Measurements from ENCODE around the gene TFCP2. TPM values are rescaled to one million over a fixed set of nuclear protein-coding genes. Genes with fewer than 3 reads are reported as not detected.

The TFCP2 gene
- total RNA-seq, 1 experiment from 2014 or later = 33.9 TPM

- CTCF ChIA-PET = no interaction called here
- no peak overlapping the region for H3K4me3 ChIP-seq (ENCODE audit: low read depth in 2 of 2, low read length in 2 of 2)
- no peak overlapping the region for H3K27ac ChIP-seq (ENCODE audit: low read length)
- no peak for TF ChIP-seq POLR2AphosphoS5 (IDR thresholded peaks at IDR 0.05; ENCODE audit: low read depth, low read length)
- no peak for TF ChIP-seq TCF7L2 (IDR thresholded peaks at IDR 0.05; ENCODE audit: low read depth, low read length)
- TF ChIP-seq REST (IDR thresholded peaks at IDR 0.05; ENCODE audit: insufficient read depth in 1 of 2, low read depth in 2 of 2, low read length in 1 of 2) = no peak
- TF ChIP-seq CTCF (IDR thresholded peaks at IDR 0.05) = no peak
- no peaks in the 10 kb centered on the region for H3K27me3 ChIP-seq (ENCODE audit: control insufficient read depth, insufficient read depth, low read length)
- H3K4me1 ChIP-seq (ENCODE audit: control insufficient read depth, insufficient read depth, low read length) = peaks cover 9% of the 10 kb centered on the region
- no TSS peak for BruUV-seq (replicated peaks)
- peaks cover 2% of the 10 kb centered on the region; the same call in 1 of the 2 replicates for H3K36me3 ChIP-seq (ENCODE audit: control insufficient read depth, insufficient read depth, low read length)
- POLR2A ChIA-PET = interaction anchor here (0.6 kb wide), 1 partner anchor 1081 kb away, joined by 5 read pairs; no protein-coding TSS in a partner anchor
- H3K9me3 ChIP-seq (ENCODE audit: control insufficient read depth, insufficient read depth, low read depth, low read length) = no peaks in the 10 kb centered on the region
- no peak for ATAC-seq
- in situ Hi-C loops (cut with HindIII; ENCODE audit: low pct_unique_long_range_greater_than_20kb, low sequenced_read_pairs) (no loop called here), intact Hi-C loops (cut with micrococcal nuclease; ENCODE audit: unreplicated experiment) (no loop called here)
- no peak for DNase-seq (ENCODE audit: low read depth, low spot score)
Measured at GRCh38 chr12:51077930-51078329, 95.0 kb downstream of the TFCP2 start.

- DNase-seq (ENCODE audit: low read depth, low spot score) = no peak
- TSS peak; percentile 6 for BruUV-seq (replicated peaks)
- H3K4me3 ChIP-seq (ENCODE audit: low read depth in 2 of 2, low read length in 2 of 2) = no peak overlapping the region
- in situ Hi-C loops (cut with HindIII; ENCODE audit: low pct_unique_long_range_greater_than_20kb, low sequenced_read_pairs) (no loop called here), intact Hi-C loops (cut with micrococcal nuclease; ENCODE audit: unreplicated experiment) (no loop called here)
- H3K27me3 ChIP-seq (ENCODE audit: control insufficient read depth, insufficient read depth, low read length) = no peaks in the 10 kb centered on the region
- H3K36me3 ChIP-seq (ENCODE audit: control insufficient read depth, insufficient read depth, low read length) = no peaks in the 10 kb centered on the region
- no peak overlapping the region for H3K27ac ChIP-seq (ENCODE audit: low read length)
- TF ChIP-seq POLR2AphosphoS5 (IDR thresholded peaks at IDR 0.05; ENCODE audit: low read depth, low read length) = no peak
- TF ChIP-seq CTCF (IDR thresholded peaks at IDR 0.05) = no peak
- no peak for TF ChIP-seq REST (IDR thresholded peaks at IDR 0.05; ENCODE audit: insufficient read depth in 1 of 2, low read depth in 2 of 2, low read length in 1 of 2)
- TF ChIP-seq TCF7L2 (IDR thresholded peaks at IDR 0.05; ENCODE audit: low read depth, low read length) = no peak
- no peak for TF ChIP-seq SIN3A (IDR thresholded peaks at IDR 0.05; ENCODE audit: borderline replicate concordance, insufficient read depth, low read depth, low read length)
- H3K9me3 ChIP-seq (ENCODE audit: control insufficient read depth, insufficient read depth, low read depth, low read length) = no peaks in the 10 kb centered on the region
- ChIA-PET CTCF (no interaction called here), POLR2A (interaction anchor here (0.7 kb wide), 1 partner anchor 11 kb away, joined by 13 read pairs; no protein-coding TSS in a partner anchor)
- ATAC-seq = no peak
- peaks cover 2% of the 10 kb centered on the region for H3K4me1 ChIP-seq (ENCODE audit: control insufficient read depth, insufficient read depth, low read length)
Measured at GRCh38 chr12:51076236-51076930, 96.6 kb downstream of the TFCP2 start.

All from Panc1 (cell line).